22Rv1 (cell line): ENCODE data around the gene DESI1.

Source experiments
- H3K27ac ChIP-seq: fragments of 450-650 bp; 2 replicates; pipeline ENCODE4 v1.5.1; 2017
- ZFX ChIP-seq: fragments of 450-650 bp; IDR thresholded peaks from 2 replicates; pipeline ENCODE4 v1.6.1; 2017; ENCODE audit warnings: antibody characterized with exemption, borderline replicate concordance
- TF ChIP-seq, protein P1 (sequence below): fragments of 450-650 bp; IDR thresholded peaks from 2 replicates; pipeline ENCODE4 v1.5.1; 2017; ENCODE audit warnings: mild to moderate bottlenecking

The DESI1 gene

GRCh38 chr22:41625577-41625976 is 4.7 kb upstream of the DESI1 start:
- no peak overlapping the region for H3K27ac ChIP-seq
- TF ChIP-seq, protein P1, sequence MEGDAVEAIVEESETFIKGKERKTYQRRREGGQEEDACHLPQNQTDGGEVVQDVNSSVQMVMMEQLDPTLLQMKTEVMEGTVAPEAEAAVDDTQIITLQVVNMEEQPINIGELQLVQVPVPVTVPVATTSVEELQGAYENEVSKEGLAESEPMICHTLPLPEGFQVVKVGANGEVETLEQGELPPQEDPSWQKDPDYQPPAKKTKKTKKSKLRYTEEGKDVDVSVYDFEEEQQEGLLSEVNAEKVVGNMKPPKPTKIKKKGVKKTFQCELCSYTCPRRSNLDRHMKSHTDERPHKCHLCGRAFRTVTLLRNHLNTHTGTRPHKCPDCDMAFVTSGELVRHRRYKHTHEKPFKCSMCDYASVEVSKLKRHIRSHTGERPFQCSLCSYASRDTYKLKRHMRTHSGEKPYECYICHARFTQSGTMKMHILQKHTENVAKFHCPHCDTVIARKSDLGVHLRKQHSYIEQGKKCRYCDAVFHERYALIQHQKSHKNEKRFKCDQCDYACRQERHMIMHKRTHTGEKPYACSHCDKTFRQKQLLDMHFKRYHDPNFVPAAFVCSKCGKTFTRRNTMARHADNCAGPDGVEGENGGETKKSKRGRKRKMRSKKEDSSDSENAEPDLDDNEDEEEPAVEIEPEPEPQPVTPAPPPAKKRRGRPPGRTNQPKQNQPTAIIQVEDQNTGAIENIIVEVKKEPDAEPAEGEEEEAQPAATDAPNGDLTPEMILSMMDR, result no peak
- TF ChIP-seq ZFX, result no peak

- peak overlapping the region; percentile 92 for H3K27ac ChIP-seq
- TF ChIP-seq ZFX, result no peak
- TF ChIP-seq, protein P1, result no peak
These were observed 1.0 kb upstream of the DESI1 start for GRCh38 chr22:41621911-41622179.

- peak within 1 kb of the TSS; percentile 92 for H3K27ac ChIP-seq
- TF ChIP-seq, protein P1, result no peak
- TF ChIP-seq ZFX, result no peak
These were observed 462 bp upstream of the DESI1 start, which contains the start of gene XRCC6 for GRCh38 chr22:41621099-41621910. Gene XRCC6, plus strand, starts transcription at chr22:41621295. Its CDS starts 710 bp downstream, at chr22:41622005.

DNA sequence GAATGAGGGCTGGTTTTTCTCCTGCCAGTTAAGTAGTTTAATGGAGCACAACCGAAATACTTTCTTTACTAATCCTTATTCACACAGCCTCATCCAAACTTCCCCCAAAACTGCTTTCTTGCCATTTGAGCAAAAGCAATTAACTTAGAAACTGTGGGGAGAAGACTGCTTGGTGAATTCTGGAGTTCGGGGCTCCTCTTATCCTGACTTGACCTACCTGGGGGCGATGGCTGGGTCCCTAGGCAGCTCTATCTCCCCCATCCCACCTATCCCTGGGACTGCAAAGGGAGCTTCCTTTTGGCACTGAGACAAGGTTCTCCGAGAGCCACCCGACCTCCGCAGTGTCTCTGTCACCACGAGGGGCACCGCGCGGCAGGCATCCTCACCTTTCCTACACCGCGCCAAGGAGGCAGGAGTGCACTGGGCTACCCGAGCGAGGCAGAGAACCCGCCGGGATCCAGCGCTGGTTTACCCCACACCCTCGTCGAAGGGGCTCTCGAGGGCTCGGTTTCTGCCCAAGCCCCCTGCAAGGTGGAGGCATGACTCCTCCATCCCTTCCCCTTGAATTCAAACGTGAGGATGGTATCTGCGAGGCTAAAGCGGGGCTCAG is 759 bp downstream of the DESI1 start:
- H3K27ac ChIP-seq, result peak overlapping the region; percentile 92
- TF ChIP-seq, protein P1, result peak; percentile 31
- TF ChIP-seq ZFX, result no peak

- no peak overlapping the region for H3K27ac ChIP-seq
These were observed 7.4 kb downstream of the DESI1 start for GRCh38 chr22:41613456-41613855.

GRCh38 chr22:41612603-41613306 is 8.1 kb downstream of the DESI1 start:
- TF ChIP-seq, protein P1, result no peak
- no peak for TF ChIP-seq ZFX
- H3K27ac ChIP-seq, result no peak overlapping the region

More at GRCh38 chr22:41613456-41613855, 7.4 kb downstream of the DESI1 start:
- TF ChIP-seq, protein P1, result no peak
- TF ChIP-seq ZFX, result no peak

- H3K27ac ChIP-seq, result no peak overlapping the region
- no peak for TF ChIP-seq ZFX
- TF ChIP-seq, protein P1, result no peak
These were observed 12.5 kb downstream of the DESI1 start for GRCh38 chr22:41608386-41608785.
